ENCODE results near the gene DAAM2.
A peak's percentile ranks its signal among the peaks of the same experiment; 100 is the strongest.

The DAAM2 gene

GRCh38 chr6:39929733-39930461 lies 137.7 kb downstream of the DAAM2 start:
- Histone ChIP-seq H3K4me1 (ENCODE audit: control insufficient read depth in 1 of 2, insufficient read depth in 2 of 2, low read length in 2 of 2) (peaks cover 38 to 52% of the 10 kb centered on the region in 2 donors), H3K9ac (ENCODE audit: low read depth in 1 of 2, low read length in 2 of 2) (no peak overlapping the region), H3K4me3 (ENCODE audit: low read depth in 1 of 2, low read length in 2 of 2) (peak overlapping the region in 1 of 2 donors; percentile 21), H3K9me3 (ENCODE audit: control insufficient read depth in 1 of 2, low read length in 2 of 2) (no peaks in the 10 kb centered on the region), H3K27ac (ENCODE audit: low read depth, low read length) (no peak overlapping the region), H3K27me3 (ENCODE audit: control insufficient read depth in 1 of 2, insufficient read depth in 2 of 2, low read length in 2 of 2) (no peaks in the 10 kb centered on the region), H3K36me3 (ENCODE audit: control insufficient read depth in 1 of 2, insufficient read depth in 2 of 2, low read length in 2 of 2) (peaks cover 8 to 13% of the 10 kb centered on the region in 2 donors)

GRCh38 chr6:39930540-39930939 lies 138.4 kb downstream of the DAAM2 start:
- Histone ChIP-seq H3K4me1 (ENCODE audit: control insufficient read depth in 1 of 2, insufficient read depth in 2 of 2, low read length in 2 of 2) (peaks cover 38 to 53% of the 10 kb centered on the region in 2 donors), H3K4me3 (ENCODE audit: low read depth in 1 of 2, low read length in 2 of 2) (peak overlapping the region in 1 of 2 donors; percentile 21), H3K9me3 (ENCODE audit: control insufficient read depth in 1 of 2, low read length in 2 of 2) (no peaks in the 10 kb centered on the region), H3K36me3 (ENCODE audit: control insufficient read depth in 1 of 2, insufficient read depth in 2 of 2, low read length in 2 of 2) (peaks cover 4 to 6% of the 10 kb centered on the region in 2 donors), H3K27me3 (ENCODE audit: control insufficient read depth in 1 of 2, insufficient read depth in 2 of 2, low read length in 2 of 2) (no peaks in the 10 kb centered on the region), H3K27ac (ENCODE audit: low read depth, low read length) (no peak overlapping the region), H3K9ac (ENCODE audit: low read depth in 1 of 2, low read length in 2 of 2) (no peak overlapping the region)

DNA sequence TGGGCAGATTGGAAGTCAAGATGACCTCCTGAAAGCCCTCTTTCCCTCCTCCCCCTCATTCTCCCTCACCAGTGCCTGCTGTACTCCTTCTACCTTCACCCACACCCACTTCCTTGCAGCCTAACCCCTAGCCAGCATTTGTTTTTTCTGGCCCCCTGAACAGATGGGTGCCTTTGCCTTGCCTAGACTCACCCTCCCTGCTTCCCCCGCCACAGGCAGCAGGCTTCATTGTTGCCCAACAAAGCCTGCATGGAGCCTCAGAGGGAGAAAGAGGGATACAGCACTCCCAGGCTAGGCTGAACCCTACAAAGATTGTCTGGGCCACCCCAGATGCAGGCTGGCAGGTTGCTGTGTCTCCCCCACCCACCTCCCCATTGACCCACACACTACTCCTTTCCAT lies 139.4 kb downstream of the DAAM2 start:
- H3K4me1 ChIP-seq (ENCODE audit: control insufficient read depth in 1 of 2, insufficient read depth in 2 of 2, low read length in 2 of 2): peaks cover 38 to 53% of the 10 kb centered on the region in 2 donors

GRCh38 chr6:39932386-39932910 lies 140.3 kb downstream of the DAAM2 start:
- H3K4me1 ChIP-seq (ENCODE audit: control insufficient read depth in 1 of 2, insufficient read depth in 2 of 2, low read length in 2 of 2): peaks cover 41 to 49% of the 10 kb centered on the region in 2 donors
- H3K4me3 ChIP-seq (ENCODE audit: low read depth in 1 of 2, low read length in 2 of 2): peak overlapping the region; percentile 79 to 87

More for the DNA sequence above, 139.4 kb downstream of the DAAM2 start:
- no peaks in the 10 kb centered on the region for H3K36me3 ChIP-seq (ENCODE audit: control insufficient read depth in 1 of 2, insufficient read depth in 2 of 2, low read length in 2 of 2)
- no peaks in the 10 kb centered on the region for H3K9me3 ChIP-seq (ENCODE audit: control insufficient read depth in 1 of 2, low read length in 2 of 2)
- no peak overlapping the region for H3K27ac ChIP-seq (ENCODE audit: low read depth, low read length)
- H3K27me3 ChIP-seq (ENCODE audit: control insufficient read depth in 1 of 2, insufficient read depth in 2 of 2, low read length in 2 of 2): no peaks in the 10 kb centered on the region
- peak overlapping the region; percentile 23 to 26 for H3K4me3 ChIP-seq (ENCODE audit: low read depth in 1 of 2, low read length in 2 of 2)
- H3K9ac ChIP-seq (ENCODE audit: low read depth in 1 of 2, low read length in 2 of 2): no peak overlapping the region

GRCh38 chr6:39933669-39934130 lies 141.5 kb downstream of the DAAM2 start:
- H3K9me3 ChIP-seq (ENCODE audit: control insufficient read depth in 1 of 2, low read length in 2 of 2): no peaks in the 10 kb centered on the region
- no peaks in the 10 kb centered on the region for H3K36me3 ChIP-seq (ENCODE audit: control insufficient read depth in 1 of 2, insufficient read depth in 2 of 2, low read length in 2 of 2)
- H3K4me1 ChIP-seq (ENCODE audit: control insufficient read depth in 1 of 2, insufficient read depth in 2 of 2, low read length in 2 of 2): peaks cover 49 to 57% of the 10 kb centered on the region in 2 donors
- H3K27me3 ChIP-seq (ENCODE audit: control insufficient read depth in 1 of 2, insufficient read depth in 2 of 2, low read length in 2 of 2): no peaks in the 10 kb centered on the region
- H3K4me3 ChIP-seq (ENCODE audit: low read depth in 1 of 2, low read length in 2 of 2): peak overlapping the region; percentile 79 to 87
- peak overlapping the region; percentile 68 to 85 for H3K9ac ChIP-seq (ENCODE audit: low read depth in 1 of 2, low read length in 2 of 2)
- peak overlapping the region; percentile 12 for H3K27ac ChIP-seq (ENCODE audit: low read depth, low read length)

More at GRCh38 chr6:39932386-39932910, 140.3 kb downstream of the DAAM2 start:
- Histone ChIP-seq H3K27me3 (ENCODE audit: control insufficient read depth in 1 of 2, insufficient read depth in 2 of 2, low read length in 2 of 2) (no peaks in the 10 kb centered on the region), H3K36me3 (ENCODE audit: control insufficient read depth in 1 of 2, insufficient read depth in 2 of 2, low read length in 2 of 2) (no peaks in the 10 kb centered on the region), H3K27ac (ENCODE audit: low read depth, low read length) (no peak overlapping the region), H3K9ac (ENCODE audit: low read depth in 1 of 2, low read length in 2 of 2) (no peak overlapping the region), H3K9me3 (ENCODE audit: control insufficient read depth in 1 of 2, low read length in 2 of 2) (no peaks in the 10 kb centered on the region)

GRCh38 chr6:39934131-39934757 lies 142.1 kb downstream of the DAAM2 start, which contains the start of gene MOCS1:
TSS of gene MOCS1 (minus strand) at chr6:39934462. CDS start at chr6:39934417, 45 bp downstream.
- Histone ChIP-seq H3K27ac (ENCODE audit: low read depth, low read length) (peak within 1 kb of the TSS; percentile 12), H3K9ac (ENCODE audit: low read depth in 1 of 2, low read length in 2 of 2) (peak within 1 kb of the TSS; percentile 68 to 85), H3K27me3 (ENCODE audit: control insufficient read depth in 1 of 2, insufficient read depth in 2 of 2, low read length in 2 of 2) (no peaks in the 10 kb centered on the region), H3K4me3 (ENCODE audit: low read depth in 1 of 2, low read length in 2 of 2) (peak within 1 kb of the TSS; percentile 79 to 87), H3K36me3 (ENCODE audit: control insufficient read depth in 1 of 2, insufficient read depth in 2 of 2, low read length in 2 of 2) (no peaks in the 10 kb centered on the region), H3K9me3 (ENCODE audit: control insufficient read depth in 1 of 2, low read length in 2 of 2) (no peaks in the 10 kb centered on the region), H3K4me1 (ENCODE audit: control insufficient read depth in 1 of 2, insufficient read depth in 2 of 2, low read length in 2 of 2) (peaks cover 49 to 55% of the 10 kb centered on the region in 2 donors)

DNA sequence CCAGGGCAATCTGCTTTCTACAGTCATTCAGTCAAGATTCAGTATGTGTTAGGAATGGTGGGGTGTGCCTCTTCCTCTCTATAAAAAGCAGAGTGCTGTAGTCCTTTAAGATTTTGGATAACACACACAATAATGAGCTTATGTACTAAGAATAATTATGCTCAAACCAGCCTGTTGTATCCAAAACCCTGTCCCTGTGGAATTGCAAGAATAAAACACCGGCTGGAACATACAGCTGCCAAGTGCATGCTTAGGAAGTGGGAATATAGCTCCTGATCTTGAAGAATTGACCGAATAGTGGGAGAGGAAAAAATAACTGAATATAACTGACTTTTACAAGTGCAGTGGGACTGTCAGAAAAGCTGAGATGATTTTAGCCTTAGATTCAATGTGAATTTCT lies 143.1 kb downstream of the DAAM2 start:
- Histone ChIP-seq H3K4me1 (ENCODE audit: control insufficient read depth in 1 of 2, insufficient read depth in 2 of 2, low read length in 2 of 2) (peaks cover 42 to 50% of the 10 kb centered on the region in 2 donors), H3K4me3 (ENCODE audit: low read depth in 1 of 2, low read length in 2 of 2) (no peak overlapping the region), H3K27me3 (ENCODE audit: control insufficient read depth in 1 of 2, insufficient read depth in 2 of 2, low read length in 2 of 2) (no peaks in the 10 kb centered on the region), H3K36me3 (ENCODE audit: control insufficient read depth in 1 of 2, insufficient read depth in 2 of 2, low read length in 2 of 2) (no peaks in the 10 kb centered on the region), H3K27ac (ENCODE audit: low read depth, low read length) (no peak overlapping the region), H3K9me3 (ENCODE audit: control insufficient read depth in 1 of 2, low read length in 2 of 2) (no peaks in the 10 kb centered on the region), H3K9ac (ENCODE audit: low read depth in 1 of 2, low read length in 2 of 2) (no peak overlapping the region)

DNA sequence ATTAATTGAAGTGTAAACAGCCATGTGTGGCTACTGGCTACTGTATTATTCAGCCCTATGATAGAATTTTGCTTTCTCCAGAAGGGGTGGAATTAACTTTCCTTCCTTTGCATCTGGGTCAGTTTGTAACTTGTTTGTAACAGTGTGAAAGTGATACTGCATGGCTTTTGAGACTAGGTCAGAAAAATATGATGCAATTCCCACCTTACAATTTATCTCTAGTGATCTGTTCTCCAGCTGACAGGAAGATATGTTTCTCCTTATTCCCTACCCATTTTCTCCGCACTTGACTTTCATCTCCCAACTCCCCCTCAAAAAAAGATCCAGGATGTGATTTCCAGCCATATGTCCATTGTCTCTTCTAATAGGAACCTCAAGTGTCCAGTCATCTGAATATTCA lies 144.7 kb downstream of the DAAM2 start:
- Histone ChIP-seq H3K36me3 (ENCODE audit: control insufficient read depth in 1 of 2, insufficient read depth in 2 of 2, low read length in 2 of 2) (no peaks in the 10 kb centered on the region), H3K9me3 (ENCODE audit: control insufficient read depth in 1 of 2, low read length in 2 of 2) (no peaks in the 10 kb centered on the region), H3K27ac (ENCODE audit: low read depth, low read length) (no peak overlapping the region), H3K4me1 (ENCODE audit: control insufficient read depth in 1 of 2, insufficient read depth in 2 of 2, low read length in 2 of 2) (peaks cover 27 to 36% of the 10 kb centered on the region in 2 donors), H3K27me3 (ENCODE audit: control insufficient read depth in 1 of 2, insufficient read depth in 2 of 2, low read length in 2 of 2) (no peaks in the 10 kb centered on the region), H3K9ac (ENCODE audit: low read depth in 1 of 2, low read length in 2 of 2) (no peak overlapping the region), H3K4me3 (ENCODE audit: low read depth in 1 of 2, low read length in 2 of 2) (no peak overlapping the region)

GRCh38 chr6:39937686-39938333 lies 145.6 kb downstream of the DAAM2 start:
- H3K36me3 ChIP-seq (ENCODE audit: control insufficient read depth in 1 of 2, insufficient read depth in 2 of 2, low read length in 2 of 2): no peaks in the 10 kb centered on the region
- peaks cover 24 to 27% of the 10 kb centered on the region in 2 donors for H3K4me1 ChIP-seq (ENCODE audit: control insufficient read depth in 1 of 2, insufficient read depth in 2 of 2, low read length in 2 of 2)
- no peak overlapping the region for H3K27ac ChIP-seq (ENCODE audit: low read depth, low read length)
- no peaks in the 10 kb centered on the region for H3K9me3 ChIP-seq (ENCODE audit: control insufficient read depth in 1 of 2, low read length in 2 of 2)
- no peak overlapping the region for H3K9ac ChIP-seq (ENCODE audit: low read depth in 1 of 2, low read length in 2 of 2)
- no peak overlapping the region for H3K4me3 ChIP-seq (ENCODE audit: low read depth in 1 of 2, low read length in 2 of 2)
- H3K27me3 ChIP-seq (ENCODE audit: control insufficient read depth in 1 of 2, insufficient read depth in 2 of 2, low read length in 2 of 2): no peaks in the 10 kb centered on the region
